ENCODE results near the gene ZMIZ1.
"Not testable (repeated sequence)": the region's sequence is repeated elsewhere in the genome, so short reads cannot be mapped to it uniquely, and the experiment has no call there.

ZMIZ1 gene

DNA sequence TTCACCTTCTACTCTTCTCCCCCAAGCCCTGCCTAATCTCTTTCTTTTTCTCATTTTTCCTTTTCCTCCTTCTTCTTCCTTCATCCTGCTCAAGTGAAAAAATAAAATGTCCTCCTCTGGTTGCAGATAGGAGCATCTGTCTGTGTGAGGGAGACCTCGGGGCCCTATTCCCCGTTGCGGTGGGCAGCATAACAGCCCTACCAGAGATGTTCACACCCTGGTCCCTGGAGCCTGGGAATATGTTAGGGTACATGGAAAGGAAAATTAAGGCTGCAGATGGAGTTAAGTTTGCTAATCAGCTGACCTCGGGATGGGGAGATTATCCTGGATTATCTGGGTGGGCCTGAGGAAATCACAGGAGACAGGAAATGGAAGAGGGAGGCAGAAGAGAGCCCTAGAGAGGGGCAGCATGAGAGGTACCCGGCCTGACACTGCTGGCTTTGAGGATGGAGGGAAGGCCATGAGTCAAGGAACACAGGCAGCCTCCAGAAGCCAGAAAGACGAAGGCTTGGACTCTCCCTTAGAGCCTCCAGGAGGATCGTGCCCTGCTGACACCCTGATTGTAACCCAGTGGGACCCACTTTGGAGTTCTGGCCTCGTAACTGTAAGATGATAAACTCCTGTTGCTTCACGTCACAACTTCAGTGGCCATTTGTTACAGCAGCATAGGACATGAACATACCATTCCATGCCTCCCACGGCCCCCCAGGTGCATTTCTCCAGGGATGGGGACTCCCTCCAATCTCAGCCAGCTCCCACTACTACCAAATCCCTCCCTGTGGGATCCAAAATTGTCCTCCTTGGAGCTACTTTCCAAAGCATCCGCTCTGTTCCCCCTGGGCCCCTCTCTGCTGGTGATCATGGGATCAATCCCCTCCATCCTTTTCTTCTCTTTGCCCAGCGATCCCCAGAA, 39.0 kb upstream of the ZMIZ1 start:
- no peak for DNase-seq (ENCODE audit: low read depth in 2 of 2)

DNA sequence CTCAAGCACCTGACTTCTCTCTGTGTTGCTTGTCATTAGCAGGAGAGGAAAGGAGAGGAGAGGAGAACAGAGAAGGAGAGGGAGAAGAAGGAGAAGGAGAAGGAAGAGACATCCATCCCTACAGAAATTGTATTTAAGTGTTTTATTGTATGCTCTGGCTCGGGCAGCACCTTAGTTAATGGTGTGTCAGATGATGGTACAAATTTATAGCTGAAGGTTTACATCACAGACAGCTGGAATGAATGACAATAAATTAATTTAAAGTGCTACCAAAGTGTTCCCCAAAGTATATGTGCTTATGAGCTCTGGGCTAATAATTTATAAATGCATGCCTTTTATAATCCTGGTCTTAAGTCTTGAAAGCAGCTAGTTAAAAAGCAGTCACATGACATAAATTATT, 38.1 kb upstream of the ZMIZ1 start:
- DNase-seq (ENCODE audit: low read depth in 2 of 2): no peak

DNA sequence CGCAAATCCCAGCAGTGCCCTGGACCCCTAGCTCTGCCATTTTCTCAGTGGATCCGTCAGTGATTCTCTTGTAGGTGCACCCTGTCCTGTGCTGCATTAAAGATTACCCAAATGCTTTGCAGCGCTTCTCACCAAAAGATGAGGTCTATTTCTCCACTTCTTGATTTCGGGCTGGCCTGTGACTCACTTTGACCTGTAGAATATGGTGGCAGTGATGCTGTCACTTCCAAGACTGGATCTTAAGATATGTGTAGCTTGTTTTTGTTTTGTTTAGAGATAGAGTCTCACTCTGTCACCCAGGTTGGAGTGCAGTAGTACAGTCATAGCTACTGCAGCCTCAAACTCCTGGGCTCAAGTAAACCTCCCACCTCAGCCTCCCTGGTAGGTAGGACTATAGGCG, 37.0 kb upstream of the ZMIZ1 start:
- no peak for DNase-seq (ENCODE audit: low read depth in 2 of 2)

DNA sequence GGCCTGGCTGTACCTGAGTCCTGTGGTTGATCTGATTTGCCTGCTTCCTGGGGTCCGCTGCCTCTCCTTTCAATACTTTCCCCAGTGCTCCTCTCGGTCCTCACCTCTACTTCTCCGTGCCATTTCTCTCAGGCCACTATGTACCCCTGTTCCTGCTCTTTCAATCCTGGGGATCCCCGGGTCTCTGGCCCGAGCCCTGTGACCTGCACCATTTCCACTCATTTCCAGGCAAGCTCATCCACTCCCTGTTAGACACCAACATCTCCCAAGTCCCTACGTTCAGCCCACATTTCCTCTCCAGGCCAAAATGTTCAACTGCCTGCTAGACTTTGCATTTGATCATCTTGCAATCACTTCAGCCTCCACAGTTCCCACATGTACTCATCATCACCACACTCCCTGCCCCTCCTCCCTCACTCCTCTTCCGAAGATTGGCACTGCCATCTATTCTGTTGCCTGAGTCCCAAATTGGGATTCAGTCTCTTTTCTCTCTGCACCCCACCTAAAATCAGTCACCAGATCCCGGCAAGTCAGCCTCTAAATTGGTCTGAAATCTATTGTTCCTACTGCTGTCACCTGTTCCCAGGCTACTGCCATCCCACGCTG, 34.4 kb upstream of the ZMIZ1 start:
- no peak for DNase-seq (ENCODE audit: low read depth in 2 of 2)

GRCh38 chr10:79036416-79036815, 32.4 kb upstream of the ZMIZ1 start:
- DNase-seq (ENCODE audit: low read depth in 2 of 2): not testable (repeated sequence)

- no peak for DNase-seq (ENCODE audit: low read depth in 2 of 2)
These were observed 30.5 kb upstream of the ZMIZ1 start for GRCh38 chr10:79038104-79038840.

GRCh38 chr10:79038841-79039201, 29.9 kb upstream of the ZMIZ1 start:
- peak in 1 of 2 experiments; percentile 4 for DNase-seq (ENCODE audit: low read depth in 2 of 2)

DNA sequence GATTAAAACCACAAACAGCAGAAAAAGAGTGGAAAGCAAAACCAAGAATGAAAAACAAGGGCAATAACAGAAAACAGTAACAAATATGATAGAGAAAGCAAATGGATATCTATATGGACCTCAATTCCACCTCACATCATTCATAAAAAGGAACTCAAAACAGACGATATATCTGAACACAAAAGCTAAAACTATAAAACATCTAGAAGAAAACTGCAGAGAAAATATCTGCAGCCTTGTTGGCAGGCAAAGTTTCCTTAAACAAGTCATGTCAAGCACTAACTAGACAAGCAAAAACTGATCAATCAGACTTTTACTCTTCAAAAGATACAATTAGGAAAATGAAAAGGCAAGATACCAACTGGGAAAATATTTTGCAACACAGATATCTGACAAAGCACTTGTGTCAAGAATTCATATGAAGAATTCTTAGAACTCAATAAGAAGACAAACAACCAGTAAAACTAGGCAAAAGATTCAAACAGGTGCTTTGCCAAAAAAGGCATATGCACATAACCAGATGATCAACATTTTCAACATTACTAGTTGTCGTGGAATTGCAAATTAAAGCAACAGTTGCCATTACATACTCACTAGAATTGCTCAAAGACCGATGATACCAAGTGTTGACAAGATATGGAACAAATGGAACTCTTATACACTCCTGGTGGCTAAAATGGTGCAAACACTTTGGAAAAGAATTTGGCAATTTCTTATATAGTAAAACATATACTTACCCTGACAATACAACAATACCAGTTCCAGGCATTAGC, 25.9 kb upstream of the ZMIZ1 start:
- DNase-seq (ENCODE audit: low read depth in 2 of 2): no peak

DNA sequence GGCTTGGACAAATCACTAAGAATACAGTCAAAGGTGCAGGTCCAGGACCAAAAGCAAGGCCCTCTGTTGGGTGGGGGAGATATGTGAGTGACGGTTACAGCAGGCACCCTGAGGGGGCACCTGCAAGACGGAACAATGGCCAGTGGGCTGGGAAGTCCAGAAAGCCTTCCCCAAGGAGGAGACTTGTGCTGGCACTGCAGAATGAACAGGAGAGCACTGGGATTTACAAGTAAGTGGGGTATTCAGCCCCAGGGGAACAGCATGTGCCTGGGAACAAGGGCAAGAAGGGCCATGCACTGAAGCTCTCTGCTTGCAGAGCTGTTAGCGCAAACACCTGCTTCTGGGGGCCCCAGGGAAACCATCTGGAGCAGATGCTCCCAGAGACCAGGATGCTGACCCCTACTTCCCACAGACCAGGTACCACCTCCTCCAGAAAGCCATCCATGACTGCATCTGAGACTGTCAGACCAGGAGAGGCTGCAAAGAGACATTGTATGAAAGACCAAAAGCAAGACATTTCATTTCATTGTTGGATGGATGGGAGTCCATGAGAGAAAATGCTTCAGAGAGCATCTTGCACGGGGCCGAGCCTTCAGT, 24.6 kb upstream of the ZMIZ1 start:
- no peak for DNase-seq (ENCODE audit: low read depth in 2 of 2)

GRCh38 chr10:79044846-79045245, 23.9 kb upstream of the ZMIZ1 start:
- DNase-seq (ENCODE audit: low read depth in 2 of 2): no peak

DNA sequence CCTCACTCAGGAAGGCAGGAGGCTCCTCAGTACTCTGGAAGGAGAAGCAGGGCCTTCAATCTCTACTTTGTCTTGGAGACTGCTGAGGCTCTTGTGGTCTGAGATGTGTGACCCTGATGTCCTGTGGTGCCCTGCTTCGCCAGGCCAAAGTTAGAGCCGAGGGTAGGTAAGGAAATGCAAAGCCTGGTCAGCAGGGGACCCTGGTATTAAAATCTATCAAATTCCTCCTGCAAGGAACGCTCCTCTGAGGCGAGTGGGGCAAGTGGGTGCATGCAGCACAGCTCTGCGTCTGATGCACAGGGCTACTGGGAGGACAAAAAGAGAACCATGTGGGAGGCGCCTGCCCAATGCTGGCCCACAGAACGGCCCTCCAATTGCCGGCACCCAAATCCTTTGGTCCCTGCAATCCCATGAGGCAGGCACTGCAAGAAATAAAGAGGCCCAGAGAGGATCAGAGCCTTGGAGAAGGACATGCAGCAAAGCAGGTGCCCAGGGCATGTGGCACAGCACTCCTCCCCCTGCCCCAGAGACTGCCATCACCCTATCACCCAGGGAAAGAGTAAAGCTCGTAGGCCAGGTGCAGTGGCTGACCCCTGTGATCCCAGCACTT, 23.1 kb upstream of the ZMIZ1 start:
- DNase-seq (ENCODE audit: low read depth in 2 of 2): no peak

- no peak for DNase-seq (ENCODE audit: low read depth in 2 of 2)
These were observed 22.4 kb upstream of the ZMIZ1 start for GRCh38 chr10:79046326-79046725.

GRCh38 chr10:79046741-79047583, 21.8 kb upstream of the ZMIZ1 start:
- no peak for DNase-seq (ENCODE audit: low read depth in 2 of 2)

DNA sequence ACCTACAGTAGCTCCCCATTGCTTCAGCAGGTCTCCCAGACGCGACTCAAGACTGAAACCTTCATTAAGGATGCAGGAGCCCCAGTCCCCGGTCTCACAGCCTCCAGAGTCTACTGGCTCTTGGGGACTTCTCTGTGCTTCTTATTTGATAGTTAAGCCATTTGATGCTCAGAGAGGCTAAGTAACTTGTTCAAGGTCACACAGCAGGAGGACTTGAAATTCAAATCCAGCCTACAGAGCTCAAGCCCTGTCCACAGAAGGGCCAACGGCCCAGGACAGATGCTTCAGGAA, 21.2 kb upstream of the ZMIZ1 start:
- no peak for DNase-seq (ENCODE audit: low read depth in 2 of 2)

DNA sequence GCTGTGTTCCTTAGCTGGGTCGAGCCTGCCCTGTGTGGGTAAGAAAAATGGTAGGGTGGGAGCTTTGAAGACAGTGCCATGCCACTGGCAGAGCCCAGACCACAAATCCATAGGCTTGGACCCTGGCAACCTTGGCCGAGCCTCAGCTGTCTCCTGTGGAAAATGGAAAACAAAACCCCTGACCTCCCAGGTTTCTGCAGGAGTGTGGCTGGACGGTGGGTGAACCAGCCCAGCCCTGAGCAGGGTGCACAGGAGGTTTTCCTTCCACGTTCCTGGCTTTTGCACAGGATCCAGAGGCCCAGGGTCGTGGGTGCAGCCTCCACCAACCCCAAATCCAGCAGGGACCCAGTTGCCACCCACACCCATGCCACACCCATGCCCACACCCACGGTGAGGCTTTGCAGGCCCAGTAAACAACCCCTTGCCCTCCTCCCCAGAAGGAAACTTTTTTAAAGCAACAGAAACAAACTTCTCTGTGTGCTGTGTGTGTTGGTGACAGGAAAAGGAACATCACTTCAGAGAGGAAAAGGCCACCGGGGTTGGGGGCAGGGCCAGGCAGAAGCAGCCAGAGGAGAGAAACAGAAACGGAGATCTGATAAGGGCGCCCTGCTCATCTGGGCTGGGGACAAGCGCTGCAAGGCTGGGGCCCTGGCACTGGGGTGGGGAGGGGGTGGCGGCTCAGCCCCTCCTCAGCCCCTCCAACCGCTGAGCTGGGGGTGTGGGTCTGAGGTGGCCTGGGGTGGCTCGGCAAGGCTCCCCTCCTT, 20.7 kb upstream of the ZMIZ1 start:
- DNase-seq (ENCODE audit: low read depth in 2 of 2): no peak

DNA sequence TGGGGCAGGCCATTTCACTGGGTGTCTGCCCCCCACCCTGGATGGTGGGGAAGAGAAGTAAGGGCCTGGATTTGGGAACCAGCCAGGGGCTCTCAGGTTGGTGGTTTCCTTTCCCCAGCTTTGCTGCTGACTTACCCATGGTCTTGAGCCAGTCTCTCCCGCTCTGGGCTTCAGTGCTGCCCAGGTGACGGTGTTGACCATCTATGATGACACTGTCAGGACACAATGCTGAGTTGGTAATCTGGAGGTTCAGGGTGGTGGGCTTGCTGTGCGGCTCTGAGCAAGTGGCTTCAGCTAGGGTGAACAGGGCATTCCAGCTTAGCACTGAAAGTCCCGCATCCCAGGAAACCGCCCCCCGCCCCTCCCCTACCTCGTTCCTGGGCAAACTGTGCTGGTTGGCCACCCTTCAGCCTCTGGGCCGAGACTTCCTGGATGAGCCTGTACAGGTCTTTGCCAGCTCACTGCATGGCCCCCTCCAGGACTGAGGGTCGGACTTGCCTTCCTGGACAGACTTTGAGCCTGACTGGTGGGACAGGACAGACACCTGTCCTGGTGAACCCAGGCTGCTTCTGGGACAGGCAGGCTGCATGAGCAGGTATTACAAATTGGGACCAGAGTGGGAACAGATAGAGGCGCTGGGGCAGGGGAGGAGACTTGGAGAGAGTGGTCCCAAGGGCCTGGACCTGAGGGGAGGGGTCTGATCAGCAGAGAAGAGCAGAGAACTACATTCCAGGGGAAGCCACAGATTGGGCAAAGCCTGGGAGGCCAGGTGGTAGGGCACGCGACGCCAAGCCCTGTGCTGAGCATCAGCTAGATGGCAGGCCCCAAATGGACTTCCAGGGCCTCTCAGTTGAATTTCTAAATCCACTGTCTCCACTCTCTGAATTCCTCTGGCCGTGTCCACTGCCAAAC, 19.9 kb upstream of the ZMIZ1 start:
- no peak for DNase-seq (ENCODE audit: low read depth in 2 of 2)

GRCh38 chr10:79049931-79050895, 18.6 kb upstream of the ZMIZ1 start:
- DNase-seq (ENCODE audit: low read depth in 2 of 2): no peak

Data from fibroblast of skin of left biceps (primary cell).